ENCODE measurements around the gene B3GNT3.

DNA sequence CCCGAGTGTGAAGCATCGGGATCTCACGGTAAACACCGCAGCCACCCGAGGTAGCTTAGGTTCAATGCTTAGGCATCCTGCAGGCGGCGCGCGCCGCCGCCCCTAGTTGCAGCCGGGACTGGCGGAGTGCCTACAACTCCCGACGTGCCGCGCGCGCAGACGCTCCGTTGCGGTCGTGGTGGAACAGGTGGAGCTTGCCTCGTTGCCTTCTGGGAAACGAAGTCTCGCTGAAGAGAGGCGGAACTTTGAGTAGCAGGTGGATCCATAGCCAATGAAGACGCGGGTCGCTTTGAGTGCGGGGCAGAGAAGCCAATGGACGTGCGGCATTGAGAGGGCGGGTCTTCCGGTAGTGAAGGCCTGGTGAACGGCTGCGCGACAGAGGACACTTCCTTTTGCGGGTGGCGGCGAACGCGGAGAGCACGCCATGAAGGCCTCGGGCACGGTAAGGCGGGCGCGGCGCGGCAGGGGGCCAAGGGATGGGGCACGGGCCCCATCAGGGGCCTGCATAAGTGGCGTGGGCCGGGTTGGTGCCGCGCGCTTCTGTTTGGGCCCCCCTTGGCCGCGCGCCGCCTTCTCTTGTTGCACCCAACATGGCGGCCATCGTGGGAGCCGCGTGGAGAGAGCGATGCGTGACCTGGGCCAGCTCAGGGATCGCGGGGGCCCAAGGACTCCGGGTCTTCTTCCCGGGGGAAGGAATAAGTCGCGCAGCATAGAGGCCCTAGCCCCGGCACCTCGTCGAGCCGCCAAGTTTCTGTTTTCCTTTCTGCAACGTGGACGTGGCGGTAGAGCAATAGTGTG lies 64.8 kb downstream of the B3GNT3 start, which contains the start of gene RPL18A:
- TF ChIP-seq, protein P1, sequence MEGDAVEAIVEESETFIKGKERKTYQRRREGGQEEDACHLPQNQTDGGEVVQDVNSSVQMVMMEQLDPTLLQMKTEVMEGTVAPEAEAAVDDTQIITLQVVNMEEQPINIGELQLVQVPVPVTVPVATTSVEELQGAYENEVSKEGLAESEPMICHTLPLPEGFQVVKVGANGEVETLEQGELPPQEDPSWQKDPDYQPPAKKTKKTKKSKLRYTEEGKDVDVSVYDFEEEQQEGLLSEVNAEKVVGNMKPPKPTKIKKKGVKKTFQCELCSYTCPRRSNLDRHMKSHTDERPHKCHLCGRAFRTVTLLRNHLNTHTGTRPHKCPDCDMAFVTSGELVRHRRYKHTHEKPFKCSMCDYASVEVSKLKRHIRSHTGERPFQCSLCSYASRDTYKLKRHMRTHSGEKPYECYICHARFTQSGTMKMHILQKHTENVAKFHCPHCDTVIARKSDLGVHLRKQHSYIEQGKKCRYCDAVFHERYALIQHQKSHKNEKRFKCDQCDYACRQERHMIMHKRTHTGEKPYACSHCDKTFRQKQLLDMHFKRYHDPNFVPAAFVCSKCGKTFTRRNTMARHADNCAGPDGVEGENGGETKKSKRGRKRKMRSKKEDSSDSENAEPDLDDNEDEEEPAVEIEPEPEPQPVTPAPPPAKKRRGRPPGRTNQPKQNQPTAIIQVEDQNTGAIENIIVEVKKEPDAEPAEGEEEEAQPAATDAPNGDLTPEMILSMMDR (conservative IDR thresholded peaks at IDR 0.05 in 1 of 2, IDR thresholded peaks at IDR 0.05 in 1 of 2; ENCODE audit: low read depth in 1 of 2, low read length in 2 of 2), result peak; percentile 78
- TF ChIP-seq EZH2 (IDR thresholded peaks at IDR 0.05; ENCODE audit: low read length, missing control alignments), result no peak

Measured in fibroblast of lung (primary cell).